ENCODE measurements around the gene ADCYAP1R1.

The ADCYAP1R1 gene

GRCh38 chr7:31044529-31044928 is 7.6 kb upstream of the ADCYAP1R1 start:
- no peak for DNase-seq

GRCh38 chr7:31046723-31047122 is 5.4 kb upstream of the ADCYAP1R1 start:
- no peak for DNase-seq

GRCh38 chr7:31047313-31048146 is 4.6 kb upstream of the ADCYAP1R1 start:
- no peak for DNase-seq

GRCh38 chr7:31049005-31049765 is 2.9 kb upstream of the ADCYAP1R1 start:
- no peak for DNase-seq

GRCh38 chr7:31052487-31052840 is 356 bp downstream of the ADCYAP1R1 start:
- no peak for DNase-seq

GRCh38 chr7:31052841-31053601 is 913 bp downstream of the ADCYAP1R1 start:
- no peak for DNase-seq

- DNase-seq: no peak
Observed at GRCh38 chr7:31053986-31054385, 1.9 kb downstream of the ADCYAP1R1 start.

GRCh38 chr7:31054608-31055278 is 2.6 kb downstream of the ADCYAP1R1 start:
- DNase-seq: no peak

GRCh38 chr7:31055471-31055870 is 3.4 kb downstream of the ADCYAP1R1 start:
- no peak for DNase-seq

GRCh38 chr7:31056775-31057346 is 4.8 kb downstream of the ADCYAP1R1 start:
- DNase-seq: no peak

GRCh38 chr7:31058122-31058521 is 6.0 kb downstream of the ADCYAP1R1 start:
- DNase-seq: no peak

- no peak for DNase-seq
Observed at GRCh38 chr7:31058688-31059087, 6.6 kb downstream of the ADCYAP1R1 start.

GRCh38 chr7:31059551-31059950 is 7.4 kb downstream of the ADCYAP1R1 start:
- no peak for DNase-seq

- DNase-seq: no peak
Observed at GRCh38 chr7:31061185-31061584, 9.1 kb downstream of the ADCYAP1R1 start.

GRCh38 chr7:31062746-31063435 is 10.8 kb downstream of the ADCYAP1R1 start:
- DNase-seq: no peak

- no peak for DNase-seq
Observed at GRCh38 chr7:31065021-31065593, 13.0 kb downstream of the ADCYAP1R1 start.

GRCh38 chr7:31065840-31066239 is 13.7 kb downstream of the ADCYAP1R1 start:
- no peak for DNase-seq

- DNase-seq: no peak
Observed at GRCh38 chr7:31066516-31067130, 14.5 kb downstream of the ADCYAP1R1 start.

GRCh38 chr7:31067491-31067890 is 15.4 kb downstream of the ADCYAP1R1 start:
- DNase-seq: no peak

GRCh38 chr7:31068006-31068675 is 16.0 kb downstream of the ADCYAP1R1 start:
- no peak for DNase-seq

Data from NCI-H2107 (cell line).